ENCODE results near the gene LRG1. TPM values are rescaled to one million over a fixed set of nuclear protein-coding genes. Genes with fewer than 3 reads are reported as not detected.

The LRG1 gene
- total and polyA plus RNA-seq, 9 of the 15 experiments (the other 6 are each of a cell fraction or from before 2014, with no cell fraction given): 1.5 to 11.9 (median 8.7) TPM

- no peaks in the 10 kb centered on the region for H3K9me3 ChIP-seq (replicated peaks; ENCODE audit: control insufficient read depth, insufficient read depth, low read depth, low read length)
- intact Hi-C loops (cut with micrococcal nuclease) (no loop called here), in situ Hi-C loops (cut with MboI) (loop anchor here (5.0 kb wide), 1 partner anchor 246 kb away; no protein-coding TSS in a partner anchor)
- FAIRE-seq (no peak), ATAC-seq (peak; percentile 63), DNase-seq (ENCODE audit: extremely low read depth in 1 of 4, low spot score in 3 of 4) (no peak)
- peaks cover 4 to 16% of the 10 kb centered on the region in 2 experiments; a peak in 3 of 5 replicates for H3K27me3 ChIP-seq (ENCODE audit: control insufficient read depth in 2 of 2, insufficient read depth in 2 of 2, low read length in 2 of 2)
- H3K36me3 ChIP-seq (ENCODE audit: control insufficient read depth, insufficient read depth, low read length): no peaks in the 10 kb centered on the region
- peaks cover 0 to 30% of the 10 kb centered on the region in 2 experiments; a peak in 2 of 5 replicates for H3K4me1 ChIP-seq (replicated peaks in 1 of 2; ENCODE audit: control insufficient read depth in 2 of 2, insufficient read depth in 2 of 2, low read length in 2 of 2)
- 48% methylated on average over 22 of the region's 34 CpGs for WGBS (ENCODE audit: insufficient coverage, low coverage, missing lambda C conversion rate)
- H3K79me2 ChIP-seq (ENCODE audit: control insufficient read depth, insufficient read depth, low read length): no peaks in the 10 kb centered on the region
- peak; percentile 71 for TF ChIP-seq USF1 (CRISPR knock-in tag; IDR thresholded peaks at IDR 0.05)
- peak; percentile 42 to 56; a peak in 3 of 4 replicates for TF ChIP-seq NRF1 (conservative IDR thresholded peaks at IDR 0.05 in 1 of 2, IDR thresholded peaks at IDR 0.05 in 1 of 2)
- TF ChIP-seq ZKSCAN8 (CRISPR knock-in tag; IDR thresholded peaks at IDR 0.05): peak; percentile 70; the same call in 1 of the 2 replicates
- no peak for TF ChIP-seq DACH1 (IDR thresholded peaks at IDR 0.05; ENCODE audit: partially characterized antibody)
- TF ChIP-seq SREBF2 (CRISPR knock-in tag; IDR thresholded peaks at IDR 0.05): no peak
- TF ChIP-seq GABPB1 (CRISPR knock-in tag; IDR thresholded peaks at IDR 0.05): peak; percentile 24; the same call in 1 of the 2 replicates
- no TSS peak for BruUV-seq (replicated peaks)
- H4K20me1 ChIP-seq (replicated peaks; ENCODE audit: control insufficient read depth, insufficient read depth, low read length): 0 out of 2 replicates have a peak, but pooled peaks cover 3% of the 10 kb centered on the region
- H3K4me2 ChIP-seq (ENCODE audit: insufficient read depth, low read length): no peak within 1 kb of the TSS
- no peaks in the 10 kb centered on the region for H3K9me1 ChIP-seq (ENCODE audit: control insufficient read depth, insufficient read depth, low read length)
- H3K4me3 ChIP-seq: no peak within 1 kb of the TSS
- no peak within 1 kb of the TSS for H2AFZ ChIP-seq (ENCODE audit: low read depth, low read length)
- ChIA-PET CTCF (ENCODE audit: low intra/inter-chr PET ratio) (no interaction called here), POLR2A (interaction anchor here (0.6 to 1.2 kb wide), 4 partner anchors 9 to 341 kb away, joined by 3 to 4 read pairs (median 3); partner anchors contain the start of gene LRG1)
- no peak within 1 kb of the TSS for H3K27ac ChIP-seq (ENCODE audit: extremely low read depth, low read depth, low read length)
- H3K9ac ChIP-seq (ENCODE audit: insufficient read depth in 1 of 2, low read depth in 2 of 2, low read length in 2 of 2): peak within 1 kb of the TSS in 1 of 2 experiments; percentile 61; a peak in 2 of 4 replicates
These were observed 21.3 kb downstream of the LRG1 start, which contains the start of gene PLIN4 for GRCh38 chr19:4518345-4519171. Gene PLIN4 (minus strand): TSS chr19:4518486. CDS start chr19:4518272, 214 bp downstream.
